ENCODE measurements around the gene COASY. TPM values are rescaled to one million over a fixed set of nuclear protein-coding genes. Genes with fewer than 3 reads are reported as not detected.

Gene COASY
- total RNA-seq, 2 donors from 2014 or later = 20.8 to 21.1 TPM

DNA sequence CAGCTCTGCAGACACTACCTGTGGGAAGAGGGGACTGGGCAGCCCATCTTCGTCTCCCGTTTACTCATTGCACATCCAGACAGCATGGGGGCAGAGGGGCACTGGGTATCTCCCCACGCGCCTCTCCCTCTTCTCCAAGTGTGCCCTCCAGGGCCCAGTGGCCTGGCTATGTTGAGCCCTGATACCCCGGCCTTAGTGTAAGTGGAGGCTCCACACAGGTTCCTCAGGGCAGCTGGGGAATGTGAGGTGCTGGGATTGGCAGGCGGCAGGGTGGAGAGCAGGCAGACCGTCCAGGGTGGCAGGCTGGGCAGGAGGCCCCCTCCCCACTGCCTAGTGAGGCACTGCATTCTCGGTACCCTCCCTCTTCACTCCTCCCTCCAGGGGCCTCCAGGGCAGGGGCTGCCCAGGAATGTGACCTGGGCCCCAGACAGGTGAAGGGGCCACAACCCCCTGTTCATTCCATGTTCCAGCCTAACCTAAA lies 39.1 kb upstream of the COASY start:
- no peaks in the 10 kb centered on the region for H3K36me3 ChIP-seq
- ATAC-seq (ENCODE audit: insufficient number of reproducible peaks, low FRiP score, low read depth) = no peak

DNA sequence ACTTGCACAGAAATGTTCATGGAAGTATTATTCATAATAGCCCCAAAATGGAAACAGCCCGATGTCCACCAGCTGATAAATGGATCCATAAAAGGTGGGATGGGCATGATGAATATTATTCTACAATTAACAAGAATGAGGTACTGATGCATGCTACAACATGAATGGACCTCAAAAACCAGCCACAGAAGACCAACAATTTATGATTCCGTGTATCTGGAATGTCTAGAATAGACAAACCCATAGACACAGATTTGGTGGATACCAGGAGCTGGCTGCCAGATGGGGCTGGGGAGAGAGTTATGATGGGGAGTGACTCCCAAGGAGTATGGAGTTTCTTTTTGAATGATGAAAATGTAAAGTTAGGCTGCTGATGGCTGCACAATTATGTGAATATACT lies 36.7 kb upstream of the COASY start:
- TF ChIP-seq, protein P1, sequence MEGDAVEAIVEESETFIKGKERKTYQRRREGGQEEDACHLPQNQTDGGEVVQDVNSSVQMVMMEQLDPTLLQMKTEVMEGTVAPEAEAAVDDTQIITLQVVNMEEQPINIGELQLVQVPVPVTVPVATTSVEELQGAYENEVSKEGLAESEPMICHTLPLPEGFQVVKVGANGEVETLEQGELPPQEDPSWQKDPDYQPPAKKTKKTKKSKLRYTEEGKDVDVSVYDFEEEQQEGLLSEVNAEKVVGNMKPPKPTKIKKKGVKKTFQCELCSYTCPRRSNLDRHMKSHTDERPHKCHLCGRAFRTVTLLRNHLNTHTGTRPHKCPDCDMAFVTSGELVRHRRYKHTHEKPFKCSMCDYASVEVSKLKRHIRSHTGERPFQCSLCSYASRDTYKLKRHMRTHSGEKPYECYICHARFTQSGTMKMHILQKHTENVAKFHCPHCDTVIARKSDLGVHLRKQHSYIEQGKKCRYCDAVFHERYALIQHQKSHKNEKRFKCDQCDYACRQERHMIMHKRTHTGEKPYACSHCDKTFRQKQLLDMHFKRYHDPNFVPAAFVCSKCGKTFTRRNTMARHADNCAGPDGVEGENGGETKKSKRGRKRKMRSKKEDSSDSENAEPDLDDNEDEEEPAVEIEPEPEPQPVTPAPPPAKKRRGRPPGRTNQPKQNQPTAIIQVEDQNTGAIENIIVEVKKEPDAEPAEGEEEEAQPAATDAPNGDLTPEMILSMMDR (IDR thresholded peaks at IDR 0.05) = no peak
- Histone ChIP-seq H3K4me1 (ENCODE audit: control insufficient read depth in 1 of 2, low read depth in 2 of 2) (peaks cover 33 to 80% of the 10 kb centered on the region in 2 donors), H3K27me3 (replicated peaks; ENCODE audit: insufficient read depth) (no peaks in the 10 kb centered on the region), H3K27ac (peak overlapping the region; percentile 96), H3K9me3 (no peaks in the 10 kb centered on the region), H3K36me3 (no peaks in the 10 kb centered on the region), H3K4me3 (no peak overlapping the region)
- ATAC-seq (ENCODE audit: insufficient number of reproducible peaks, low FRiP score, low read depth) = no peak
- no peak for DNase-seq (ENCODE audit: low spot score)

More for the DNA sequence above, 39.1 kb upstream of the COASY start:
- H3K4me1 ChIP-seq (ENCODE audit: control insufficient read depth in 1 of 2, low read depth in 2 of 2) = peaks cover 54 to 97% of the 10 kb centered on the region in 2 donors
- peak overlapping the region; percentile 96 for H3K27ac ChIP-seq
- no peaks in the 10 kb centered on the region for H3K9me3 ChIP-seq
- H3K27me3 ChIP-seq (replicated peaks; ENCODE audit: insufficient read depth) = no peaks in the 10 kb centered on the region
- no peak overlapping the region for H3K4me3 ChIP-seq
- TF ChIP-seq, protein P1 (IDR thresholded peaks at IDR 0.05) = no peak
- no peak for DNase-seq (ENCODE audit: low spot score)

DNA sequence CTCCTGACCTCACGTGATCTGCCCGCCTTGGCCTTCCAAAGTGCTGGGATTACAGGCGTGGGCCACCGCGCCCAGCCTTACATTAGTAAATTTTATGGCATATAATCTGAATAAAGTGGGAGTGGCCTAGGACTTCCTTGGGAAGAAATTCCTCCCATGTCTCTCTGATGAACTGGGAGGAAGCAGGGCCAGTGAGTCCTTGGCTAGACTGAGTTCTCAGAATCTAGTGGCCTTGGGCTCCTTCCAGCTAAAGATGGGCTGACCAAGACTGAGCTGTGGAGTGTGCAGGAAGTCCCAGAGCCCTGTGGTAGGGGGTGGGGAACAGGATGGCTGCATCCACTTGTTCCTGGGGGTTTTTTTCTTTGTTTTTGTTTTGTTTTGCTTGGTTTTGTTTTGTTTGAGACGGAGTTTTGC lies 35.9 kb upstream of the COASY start:
- no peak for ATAC-seq (ENCODE audit: insufficient number of reproducible peaks, low FRiP score, low read depth)
- Histone ChIP-seq H3K4me3 (no peak overlapping the region), H3K9me3 (no peaks in the 10 kb centered on the region), H3K27ac (peak overlapping the region; percentile 40 to 96), H3K27me3 (replicated peaks; ENCODE audit: insufficient read depth) (no peaks in the 10 kb centered on the region), H3K4me1 (ENCODE audit: control insufficient read depth in 1 of 2, low read depth in 2 of 2) (peaks cover 28 to 80% of the 10 kb centered on the region in 2 donors), H3K36me3 (no peaks in the 10 kb centered on the region)
- TF ChIP-seq, protein P1 (IDR thresholded peaks at IDR 0.05) = no peak
- no peak for DNase-seq (ENCODE audit: low spot score)

DNA sequence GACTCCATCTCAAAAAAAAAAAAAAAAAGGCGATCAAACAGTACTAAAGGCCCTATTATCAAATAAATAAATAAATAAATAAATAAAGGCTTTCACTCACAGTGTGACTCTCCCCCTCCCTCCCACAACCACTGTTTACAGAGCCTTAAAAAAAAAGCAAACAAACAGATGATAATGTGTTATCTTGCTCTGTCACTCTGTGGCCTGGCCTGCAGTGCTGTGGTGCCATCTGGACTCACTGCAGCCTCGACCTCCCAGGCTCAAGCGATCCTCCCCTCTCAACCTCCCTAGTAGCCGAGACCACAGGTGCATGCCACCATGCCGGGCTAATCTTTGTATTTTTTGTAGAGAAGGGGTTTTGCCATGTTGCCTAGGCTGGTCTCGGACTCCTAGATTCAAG lies 34.0 kb upstream of the COASY start:
- Histone ChIP-seq H3K27me3 (replicated peaks; ENCODE audit: insufficient read depth) (no peaks in the 10 kb centered on the region), H3K4me3 (no peak overlapping the region), H3K36me3 (no peaks in the 10 kb centered on the region), H3K9me3 (no peaks in the 10 kb centered on the region), H3K27ac (no peak overlapping the region), H3K4me1 (ENCODE audit: control insufficient read depth in 1 of 2, low read depth in 2 of 2) (peaks cover 9 to 68% of the 10 kb centered on the region in 2 donors)
- ATAC-seq (ENCODE audit: insufficient number of reproducible peaks, low FRiP score, low read depth) = no peak
- DNase-seq (ENCODE audit: low spot score) = no peak
- TF ChIP-seq, protein P1 (IDR thresholded peaks at IDR 0.05) = no peak

DNA sequence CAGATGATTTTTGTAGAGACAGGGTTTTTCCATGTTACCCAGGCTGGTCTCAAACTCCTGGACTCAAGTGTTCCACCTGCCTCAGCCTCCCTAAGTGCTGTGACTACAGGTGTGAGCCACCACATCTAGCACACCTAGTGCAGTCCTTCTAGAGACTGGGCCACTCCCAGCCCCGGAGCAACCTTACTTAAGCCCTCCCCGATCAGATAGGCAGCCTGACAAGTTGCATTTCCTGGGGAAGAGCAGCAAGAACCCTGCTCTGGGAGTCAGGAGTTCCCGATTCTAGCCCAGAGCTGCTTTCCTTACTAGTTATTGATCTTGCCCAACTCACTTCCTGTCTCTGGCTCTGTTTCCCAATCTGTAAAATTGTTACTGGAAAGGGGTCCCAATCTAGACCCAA lies 32.9 kb upstream of the COASY start:
- DNase-seq (ENCODE audit: low spot score) (no peak), ATAC-seq (ENCODE audit: insufficient number of reproducible peaks, low FRiP score, low read depth) (no peak)
- no peak overlapping the region for H3K4me3 ChIP-seq
- peaks cover 4 to 57% of the 10 kb centered on the region in 2 donors for H3K4me1 ChIP-seq (ENCODE audit: control insufficient read depth in 1 of 2, low read depth in 2 of 2)
- H3K36me3 ChIP-seq = no peaks in the 10 kb centered on the region
- H3K9me3 ChIP-seq = no peaks in the 10 kb centered on the region
- H3K27ac ChIP-seq = peak overlapping the region in 1 of 2 donors; percentile 82
- TF ChIP-seq, protein P1 (IDR thresholded peaks at IDR 0.05) = no peak
- no peaks in the 10 kb centered on the region for H3K27me3 ChIP-seq (replicated peaks; ENCODE audit: insufficient read depth)

All from thoracic aorta (tissue), 2 donors.